DND-41 (cell line): ENCODE data around the gene PAFAH2.

ENCODE experiments used
- CTCF ChIP-seq: IDR thresholded peaks from 2 replicates; pipeline ENCODE4 v1.5.1; 2012; ENCODE audit warnings: borderline replicate concordance, low read length, moderate library complexity, mild to moderate bottlenecking; ENCODE audit not compliant: poor library complexity, severe bottlenecking; ENCODE audit errors: extremely low read depth
- EZH2 ChIP-seq: IDR thresholded peaks from 3 replicates; pipeline ENCODE4 v1.6.1; 2012; ENCODE audit warnings: borderline replicate concordance, low read depth, mild to moderate bottlenecking, moderate library complexity, low read length, inconsistent platforms; ENCODE audit not compliant: severe bottlenecking

DNA sequence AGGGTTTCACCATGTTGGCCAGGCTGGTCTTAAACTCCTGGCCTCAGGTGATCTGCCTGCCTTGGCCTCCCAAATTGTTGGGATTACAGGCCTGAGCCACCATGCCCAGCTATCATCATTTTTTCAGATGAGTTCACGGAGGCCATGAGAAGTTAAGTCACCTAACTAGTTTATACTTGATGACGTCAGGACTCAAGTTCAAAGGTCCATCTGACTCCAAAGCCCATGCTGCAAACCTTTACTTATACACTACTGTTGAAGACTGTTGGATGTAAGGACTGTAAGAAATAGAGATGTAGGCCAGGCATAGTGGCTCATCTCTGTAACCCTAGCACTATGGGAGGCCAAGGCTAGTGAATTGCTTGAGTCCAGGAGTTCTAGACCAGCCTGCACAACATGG, 50.8 kb downstream of the PAFAH2 start:
- TF ChIP-seq CTCF (no peak), EZH2 (no peak)
